ENCODE measurements around the gene HECTD1.

Gene HECTD1

GRCh38 chr14:31138301-31138700 is 69.3 kb downstream of the HECTD1 start:
- H3K4me1 ChIP-seq (ENCODE audit: control insufficient read depth, insufficient read depth, low read length) = no peaks in the 10 kb centered on the region
- no peaks in the 10 kb centered on the region for H3K9me3 ChIP-seq (ENCODE audit: control insufficient read depth, insufficient read depth, low read depth, low read length)
- no peak overlapping the region for H3K4me3 ChIP-seq (ENCODE audit: low read depth, low read length)
- CTCF ChIA-PET = no interaction called here
- H3K27ac ChIP-seq (ENCODE audit: extremely low read depth, low read depth, low read length) = no peak overlapping the region
- TF ChIP-seq SCRT2 (tag by site-specific recombination; IDR thresholded peaks at IDR 0.05) = no peak
- no peak for TF ChIP-seq ZNF530 (tag by site-specific recombination; IDR thresholded peaks at IDR 0.05; ENCODE audit: low read depth)
- no peak for TF ChIP-seq ZNF302 (tag by site-specific recombination; IDR thresholded peaks at IDR 0.05; ENCODE audit: low read depth)
- no peak for TF ChIP-seq PRDM4 (tag by site-specific recombination; IDR thresholded peaks at IDR 0.05)
- TF ChIP-seq ZNF544 (tag by site-specific recombination; IDR thresholded peaks at IDR 0.05) = no peak
- TF ChIP-seq TSHZ1 (tag by site-specific recombination; IDR thresholded peaks at IDR 0.05; ENCODE audit: borderline replicate concordance) = no peak
- TF ChIP-seq ZNF76 (tag by site-specific recombination; IDR thresholded peaks at IDR 0.05; ENCODE audit: borderline replicate concordance, low read depth) = no peak
- TF ChIP-seq ZNF629 (tag by site-specific recombination; IDR thresholded peaks at IDR 0.05) = no peak
- no peak for TF ChIP-seq ZBTB17 (tag by site-specific recombination; IDR thresholded peaks at IDR 0.05)
- TF ChIP-seq ZNF426 (tag by site-specific recombination; IDR thresholded peaks at IDR 0.05) = no peak
- TF ChIP-seq ZNF121 (tag by site-specific recombination; IDR thresholded peaks at IDR 0.05) = no peak
- no peak for TF ChIP-seq ZNF146 (tag by site-specific recombination; IDR thresholded peaks at IDR 0.05)
- TF ChIP-seq ZNF510 (tag by site-specific recombination; IDR thresholded peaks at IDR 0.05; ENCODE audit: insufficient replicate concordance) = no peak
- TF ChIP-seq ZNF623 (tag by site-specific recombination; IDR thresholded peaks at IDR 0.05) = no peak
- TF ChIP-seq ZNF654 (tag by site-specific recombination; IDR thresholded peaks at IDR 0.05; ENCODE audit: low read depth) = no peak
- TF ChIP-seq ZNF140 (tag by site-specific recombination; IDR thresholded peaks at IDR 0.05) = no peak
- TF ChIP-seq PRDM10 (tag by site-specific recombination; IDR thresholded peaks at IDR 0.05) = no peak
- H3K36me3 ChIP-seq (ENCODE audit: control insufficient read depth in 2 of 2, insufficient read depth in 1 of 2, low read length in 2 of 2) = peaks cover 57 to 77% of the 10 kb centered on the region in 2 experiments
- POLR2A ChIA-PET = no interaction called here
